ENCODE data around the gene CLDN22.

CLDN22 gene

GRCh38 chr4:183272384-183272783 is 47.7 kb downstream of the CLDN22 start:
- no peak for DNase-seq (ENCODE audit: low read depth)

GRCh38 chr4:183268556-183268955 is 51.5 kb downstream of the CLDN22 start:
- DNase-seq (ENCODE audit: low read depth), result no peak
